ENCODE data around the gene CDR2.

The CDR2 gene

DNA sequence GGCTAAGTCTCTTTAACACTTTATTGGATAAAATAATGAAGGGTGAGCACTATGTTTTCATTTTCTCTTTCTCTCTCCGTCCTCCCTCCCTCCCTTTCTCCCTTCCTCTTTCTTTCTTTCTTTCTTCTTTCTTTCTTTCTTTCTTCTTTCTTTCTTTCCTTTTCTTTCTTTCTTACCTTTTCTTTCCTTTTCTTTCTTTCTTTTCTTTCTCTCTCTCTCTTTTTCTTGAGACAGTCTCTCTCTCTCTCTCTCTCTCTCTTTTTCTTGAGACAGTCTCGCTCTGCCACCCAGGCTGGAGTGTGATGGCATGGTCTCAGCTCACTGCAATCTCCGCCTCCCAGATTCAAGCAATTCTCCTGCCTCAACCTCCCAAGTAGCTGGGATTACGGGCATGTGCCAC, 21.5 kb upstream of the CDR2 start:
- no peak for DNase-seq (ENCODE audit: low read depth)
- no peak overlapping the region for H3K4me3 ChIP-seq (ENCODE audit: control insufficient read depth, low read depth, low read length)
- TF ChIP-seq, protein P1, sequence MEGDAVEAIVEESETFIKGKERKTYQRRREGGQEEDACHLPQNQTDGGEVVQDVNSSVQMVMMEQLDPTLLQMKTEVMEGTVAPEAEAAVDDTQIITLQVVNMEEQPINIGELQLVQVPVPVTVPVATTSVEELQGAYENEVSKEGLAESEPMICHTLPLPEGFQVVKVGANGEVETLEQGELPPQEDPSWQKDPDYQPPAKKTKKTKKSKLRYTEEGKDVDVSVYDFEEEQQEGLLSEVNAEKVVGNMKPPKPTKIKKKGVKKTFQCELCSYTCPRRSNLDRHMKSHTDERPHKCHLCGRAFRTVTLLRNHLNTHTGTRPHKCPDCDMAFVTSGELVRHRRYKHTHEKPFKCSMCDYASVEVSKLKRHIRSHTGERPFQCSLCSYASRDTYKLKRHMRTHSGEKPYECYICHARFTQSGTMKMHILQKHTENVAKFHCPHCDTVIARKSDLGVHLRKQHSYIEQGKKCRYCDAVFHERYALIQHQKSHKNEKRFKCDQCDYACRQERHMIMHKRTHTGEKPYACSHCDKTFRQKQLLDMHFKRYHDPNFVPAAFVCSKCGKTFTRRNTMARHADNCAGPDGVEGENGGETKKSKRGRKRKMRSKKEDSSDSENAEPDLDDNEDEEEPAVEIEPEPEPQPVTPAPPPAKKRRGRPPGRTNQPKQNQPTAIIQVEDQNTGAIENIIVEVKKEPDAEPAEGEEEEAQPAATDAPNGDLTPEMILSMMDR (IDR thresholded peaks at IDR 0.05; ENCODE audit: control insufficient read depth, insufficient read depth, low read depth, low read length, missing control alignments) = no peak

GRCh38 chr16:22394121-22394520, 19.7 kb upstream of the CDR2 start:
- H3K4me3 ChIP-seq (ENCODE audit: control insufficient read depth, low read depth, low read length) = no peak overlapping the region
- TF ChIP-seq, protein P1 (IDR thresholded peaks at IDR 0.05; ENCODE audit: control insufficient read depth, insufficient read depth, low read depth, low read length, missing control alignments) = no peak
- DNase-seq (ENCODE audit: low read depth) = no peak

DNA sequence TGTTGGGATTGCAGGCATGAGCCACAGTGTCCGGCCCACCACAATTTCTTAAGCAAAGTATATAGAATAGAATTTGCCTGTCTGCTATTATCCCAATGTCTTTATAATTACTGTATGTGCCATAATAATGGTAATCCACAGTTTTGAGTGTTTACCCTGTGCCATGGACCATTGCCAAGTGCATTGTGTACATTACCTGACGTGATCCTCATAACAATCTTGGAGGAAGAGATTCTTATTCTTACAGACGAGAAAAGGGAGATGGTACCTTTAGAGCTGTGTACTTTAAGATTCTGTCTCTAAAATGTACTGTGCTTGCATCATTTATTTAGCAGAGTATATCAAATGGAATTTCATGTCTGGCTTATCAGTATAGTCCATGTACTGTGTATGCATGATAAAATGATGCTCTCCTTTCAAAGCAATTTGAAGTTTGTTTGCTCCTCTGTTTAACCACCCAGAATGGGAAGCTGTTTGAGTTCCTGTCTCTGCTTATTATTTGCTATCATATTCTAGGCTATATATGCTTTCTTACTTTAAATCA, 13.8 kb upstream of the CDR2 start:
- H3K4me3 ChIP-seq (ENCODE audit: control insufficient read depth, low read depth, low read length) = no peak overlapping the region
- no peak for DNase-seq (ENCODE audit: low read depth)
- TF ChIP-seq, protein P1 (IDR thresholded peaks at IDR 0.05; ENCODE audit: control insufficient read depth, insufficient read depth, low read depth, low read length, missing control alignments) = no peak

GRCh38 chr16:22386976-22387375, 12.6 kb upstream of the CDR2 start:
- peak; percentile 91 for DNase-seq (ENCODE audit: low read depth)
- no peak overlapping the region for H3K4me3 ChIP-seq (ENCODE audit: control insufficient read depth, low read depth, low read length)
- TF ChIP-seq, protein P1 (IDR thresholded peaks at IDR 0.05; ENCODE audit: control insufficient read depth, insufficient read depth, low read depth, low read length, missing control alignments) = no peak

DNA sequence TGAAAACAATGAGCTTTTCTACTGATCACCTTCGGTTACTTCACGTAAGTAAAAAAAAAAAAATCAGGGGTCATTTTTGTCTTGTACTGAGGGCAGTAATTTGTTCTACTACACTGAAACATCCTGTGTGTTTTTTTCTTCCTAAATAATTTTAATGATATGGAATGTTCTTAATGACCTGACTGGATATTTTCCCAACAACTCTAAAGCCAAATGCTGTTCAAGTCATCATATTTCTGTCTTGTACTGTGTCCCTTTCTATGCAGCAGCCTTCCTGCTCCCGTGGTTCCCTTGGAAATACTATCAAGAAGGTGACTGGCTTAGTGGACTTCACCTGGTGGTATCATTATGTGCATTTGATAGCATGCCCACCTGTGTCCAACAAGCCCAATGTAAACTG, 10.8 kb upstream of the CDR2 start:
- no peak overlapping the region for H3K4me3 ChIP-seq (ENCODE audit: control insufficient read depth, low read depth, low read length)
- DNase-seq (ENCODE audit: low read depth) = no peak
- TF ChIP-seq, protein P1 (IDR thresholded peaks at IDR 0.05; ENCODE audit: control insufficient read depth, insufficient read depth, low read depth, low read length, missing control alignments) = no peak

DNA sequence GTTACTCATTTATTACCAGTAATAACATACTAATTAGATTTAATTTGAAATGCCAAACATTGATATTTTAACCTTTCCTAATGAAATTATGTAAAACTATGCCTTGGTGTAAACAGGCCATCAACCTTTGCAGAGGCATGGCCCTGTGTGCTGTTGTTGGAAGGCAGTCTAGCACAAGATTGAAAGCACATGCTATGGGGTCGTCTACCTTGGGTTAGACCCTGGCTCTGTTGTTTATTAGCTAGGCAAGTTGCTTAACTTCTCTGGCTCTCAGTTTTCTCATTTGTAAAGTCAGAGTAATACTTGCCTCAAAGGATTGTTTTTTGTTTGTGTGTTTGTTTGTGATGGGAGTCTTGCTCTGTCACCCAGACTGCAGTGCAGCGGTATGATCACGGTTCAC, 9.4 kb upstream of the CDR2 start:
- TF ChIP-seq, protein P1 (IDR thresholded peaks at IDR 0.05; ENCODE audit: control insufficient read depth, insufficient read depth, low read depth, low read length, missing control alignments) = no peak
- no peak overlapping the region for H3K4me3 ChIP-seq (ENCODE audit: control insufficient read depth, low read depth, low read length)
- DNase-seq (ENCODE audit: low read depth) = no peak

DNA sequence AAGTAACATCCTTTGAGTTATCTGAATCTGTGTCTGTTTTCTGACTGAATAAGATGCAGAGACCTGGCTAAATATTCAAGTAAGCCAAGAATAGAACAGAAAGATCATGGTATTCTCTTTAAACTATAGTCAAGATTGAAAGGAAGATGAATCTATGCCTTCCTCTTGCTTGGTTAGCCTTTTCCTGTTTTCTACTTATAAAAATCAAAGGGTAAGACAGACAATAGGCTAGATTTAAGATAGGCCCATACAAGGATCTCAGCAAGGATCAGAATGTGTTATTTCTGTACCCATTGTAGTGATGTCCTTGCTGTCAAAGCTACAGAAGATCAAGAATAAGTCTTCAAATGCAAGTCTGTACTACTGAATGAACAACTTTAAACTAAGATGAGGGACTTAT, 7.0 kb upstream of the CDR2 start:
- no peak overlapping the region for H3K4me3 ChIP-seq (ENCODE audit: control insufficient read depth, low read depth, low read length)
- TF ChIP-seq, protein P1 (IDR thresholded peaks at IDR 0.05; ENCODE audit: control insufficient read depth, insufficient read depth, low read depth, low read length, missing control alignments) = no peak
- DNase-seq (ENCODE audit: low read depth) = no peak

All from AG09309 (cell line).